AG20443 (cell line): ENCODE results near the gene CFAP300.
A peak's percentile ranks its signal among the peaks of the same experiment; 100 is the strongest.

Source experiments
- DNase-seq: peaks from one replicate; pipeline ENCODE4 v3.0.0; 2012; ENCODE audit warnings: low spot score, mixed read lengths

The CFAP300 gene

GRCh38 chr11:102073253-102073652 lies 26.0 kb downstream of the CFAP300 start:
- no peak for DNase-seq

DNA sequence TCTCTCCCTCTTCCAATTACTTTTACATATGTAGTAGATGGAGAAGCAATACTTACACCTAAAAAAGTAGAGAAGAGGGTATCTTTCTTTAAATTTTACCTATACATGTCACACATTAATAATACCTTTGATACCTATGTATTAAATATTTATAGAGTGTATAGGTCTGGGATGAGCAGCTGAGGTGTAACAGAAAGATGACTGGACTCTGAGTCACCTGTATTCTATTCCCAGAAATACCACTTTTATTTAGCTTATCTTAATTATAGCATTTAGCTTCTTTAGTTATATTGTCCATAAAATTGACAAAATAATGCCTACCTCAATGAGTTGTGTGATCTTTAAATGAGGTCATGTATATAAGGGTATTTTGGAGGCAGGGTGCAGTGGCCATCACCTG lies 32.4 kb downstream of the CFAP300 start:
- DNase-seq = no peak

DNA sequence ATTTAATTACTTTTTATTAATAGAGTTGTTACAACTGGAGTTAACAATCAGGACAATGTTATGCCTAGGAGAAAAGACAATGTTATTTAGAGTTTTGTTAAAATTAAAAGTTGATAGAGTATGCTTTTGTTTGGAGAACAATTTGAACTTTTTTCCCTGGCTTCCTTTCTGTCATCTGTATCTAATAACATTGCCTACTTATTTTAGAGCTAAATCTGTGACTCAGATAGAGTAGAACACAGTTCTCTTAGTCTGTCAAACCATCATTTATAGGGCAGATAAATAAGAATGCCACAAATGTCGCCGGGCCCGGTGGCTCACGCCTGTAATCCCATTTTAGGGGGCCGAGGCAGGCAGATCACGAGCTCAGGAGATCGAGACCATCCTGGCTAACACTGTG lies 34.1 kb downstream of the CFAP300 start:
- peak; percentile 33 for DNase-seq

- DNase-seq = no peak
Measured at GRCh38 chr11:102085864-102086551, 38.8 kb downstream of the CFAP300 start.

DNA sequence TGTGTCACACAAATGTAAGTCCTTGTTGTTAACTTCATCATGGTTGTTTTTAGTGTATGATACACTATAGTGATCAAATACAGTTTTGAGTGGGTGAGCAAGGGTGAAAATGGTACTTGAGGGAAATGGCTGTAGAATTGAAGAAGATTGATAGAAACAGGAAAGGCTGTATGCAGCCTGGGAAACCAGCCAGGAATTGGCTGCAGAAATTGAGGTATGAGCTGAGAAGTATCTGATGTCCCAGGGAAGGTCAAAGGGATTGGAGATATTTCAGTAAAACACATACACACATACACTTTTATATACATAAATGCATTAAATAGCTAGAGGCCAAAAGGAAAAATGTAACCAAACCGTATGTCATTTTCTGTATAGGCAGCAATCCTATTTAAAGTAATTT lies 49.9 kb downstream of the CFAP300 start:
- DNase-seq = no peak

GRCh38 chr11:102099755-102100154 lies 52.5 kb downstream of the CFAP300 start:
- DNase-seq = no peak

GRCh38 chr11:102108734-102109440 lies 61.6 kb downstream of the CFAP300 start:
- DNase-seq = no peak

DNA sequence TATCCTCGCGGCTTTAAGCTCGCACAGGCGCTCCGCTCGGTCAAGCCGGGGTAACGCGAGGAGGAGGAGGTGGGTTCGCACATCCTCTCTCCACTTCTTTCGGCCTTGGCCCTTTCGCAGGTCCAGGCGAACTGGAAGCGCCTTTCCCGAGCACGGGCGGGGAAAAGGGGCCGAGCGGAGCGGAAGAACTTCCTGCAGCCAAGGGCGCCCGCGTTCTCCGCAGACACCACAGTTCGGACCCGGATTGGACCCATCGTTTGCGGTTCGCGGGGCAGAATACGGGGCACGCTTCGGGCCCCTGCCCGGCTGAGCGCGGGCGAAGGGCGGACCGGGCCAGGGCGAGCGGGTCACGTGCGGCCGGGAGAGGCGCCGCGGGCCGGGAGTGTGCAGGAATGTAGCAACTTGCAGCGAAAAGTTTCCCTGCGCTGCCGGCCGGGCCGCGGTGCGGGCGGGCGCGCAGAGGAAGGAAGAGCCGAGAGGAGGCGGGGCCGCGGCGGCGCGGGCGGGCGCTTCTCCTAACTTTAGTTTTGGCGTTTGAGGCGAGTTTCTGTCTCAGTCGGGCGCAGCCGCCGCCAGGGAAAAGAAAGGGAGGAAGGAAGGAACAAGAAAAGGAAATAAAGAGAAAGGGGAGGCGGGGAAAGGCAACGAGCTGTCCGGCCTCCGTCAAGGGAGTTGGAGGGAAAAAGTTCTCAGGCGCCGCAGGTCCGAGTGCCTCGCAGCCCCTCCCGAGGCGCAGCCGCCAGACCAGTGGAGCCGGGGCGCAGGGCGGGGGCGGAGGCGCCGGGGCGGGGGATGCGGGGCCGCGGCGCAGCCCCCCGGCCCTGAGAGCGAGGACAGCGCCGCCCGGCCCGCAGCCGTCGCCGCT lies 62.9 kb downstream of the CFAP300 start, which contains the start of gene YAP1:
Gene YAP1 (plus strand): TSS at position 552 of the 865 bp plus-strand sequence. CDS start 402 bp downstream, outside the sequence.
- peak; percentile 94 for DNase-seq

DNA sequence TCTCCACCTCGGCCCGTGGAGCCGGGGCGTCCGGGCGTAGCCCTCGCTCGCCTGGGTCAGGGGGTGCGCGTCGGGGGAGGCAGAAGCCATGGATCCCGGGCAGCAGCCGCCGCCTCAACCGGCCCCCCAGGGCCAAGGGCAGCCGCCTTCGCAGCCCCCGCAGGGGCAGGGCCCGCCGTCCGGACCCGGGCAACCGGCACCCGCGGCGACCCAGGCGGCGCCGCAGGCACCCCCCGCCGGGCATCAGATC lies 63.4 kb downstream of the CFAP300 start:
- peak; percentile 43 for DNase-seq

DNA sequence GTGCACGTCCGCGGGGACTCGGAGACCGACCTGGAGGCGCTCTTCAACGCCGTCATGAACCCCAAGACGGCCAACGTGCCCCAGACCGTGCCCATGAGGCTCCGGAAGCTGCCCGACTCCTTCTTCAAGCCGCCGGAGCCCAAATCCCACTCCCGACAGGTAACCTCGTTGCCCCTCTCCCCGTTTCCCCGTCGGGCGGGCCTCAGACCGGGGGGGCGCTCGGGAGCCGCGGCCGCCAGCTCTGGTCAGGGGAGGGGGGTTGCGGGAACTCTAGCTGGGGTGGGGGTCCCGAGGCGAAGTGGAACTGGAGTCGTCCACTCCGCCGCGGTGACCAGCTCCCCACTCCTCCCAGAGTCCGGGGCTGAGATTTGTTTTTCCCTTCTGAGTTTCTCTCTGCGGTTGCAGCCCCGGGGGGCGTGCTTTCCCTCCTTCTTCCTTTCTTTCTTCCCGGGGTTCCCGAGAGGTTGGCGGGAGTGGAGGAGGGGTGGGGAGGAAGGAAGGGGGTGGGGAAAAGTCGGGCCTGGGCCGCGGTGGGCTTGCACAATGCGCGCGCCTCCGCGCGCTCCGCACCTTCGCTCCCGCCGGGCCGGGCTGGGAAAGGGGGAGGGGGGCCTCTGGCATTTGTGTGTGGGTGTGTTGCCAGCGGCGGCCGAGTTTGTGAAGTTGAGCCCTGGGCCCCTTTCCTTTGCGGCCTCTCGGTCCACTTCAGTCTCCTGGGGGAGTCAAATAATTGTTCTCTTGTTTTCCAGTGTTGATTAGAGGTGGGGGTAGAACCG lies 64.0 kb downstream of the CFAP300 start:
- peak; percentile 85 for DNase-seq

DNA sequence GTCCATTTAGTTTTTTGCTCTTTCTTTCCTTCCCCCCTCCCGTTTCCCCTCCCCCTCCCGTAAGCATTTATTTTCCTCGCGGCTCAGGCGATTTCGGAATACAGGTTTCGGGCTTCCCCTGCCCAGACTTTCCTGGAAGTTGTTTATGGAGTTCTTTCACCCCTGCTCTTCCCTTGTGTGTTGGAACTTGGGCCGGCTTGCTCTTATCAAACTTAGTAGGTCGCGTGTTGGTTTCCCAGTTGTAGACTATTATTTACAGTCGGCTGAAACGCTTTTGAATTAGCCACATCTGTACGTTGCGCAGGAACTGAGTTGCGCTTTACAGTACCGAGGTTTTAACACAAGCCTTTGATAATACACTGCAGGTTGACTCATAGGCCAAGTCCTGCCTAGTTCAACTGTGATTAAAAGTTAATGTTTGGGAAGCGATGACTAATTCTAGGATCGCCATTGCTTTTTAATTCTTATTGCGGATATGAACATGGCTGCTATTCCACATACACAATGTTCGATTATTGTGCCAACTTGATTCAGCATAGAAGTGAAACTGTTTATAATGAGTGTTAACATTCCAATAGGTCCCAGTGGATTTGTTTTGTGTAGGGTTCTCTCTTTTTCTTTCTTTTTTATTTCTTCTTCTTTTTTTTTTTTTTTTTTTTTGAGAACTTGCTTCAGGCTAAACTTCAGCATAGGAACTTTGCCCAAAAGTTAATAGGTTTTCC lies 64.7 kb downstream of the CFAP300 start:
- peak; percentile 52 for DNase-seq

GRCh38 chr11:102112509-102112821 lies 65.2 kb downstream of the CFAP300 start:
- DNase-seq = no peak

DNA sequence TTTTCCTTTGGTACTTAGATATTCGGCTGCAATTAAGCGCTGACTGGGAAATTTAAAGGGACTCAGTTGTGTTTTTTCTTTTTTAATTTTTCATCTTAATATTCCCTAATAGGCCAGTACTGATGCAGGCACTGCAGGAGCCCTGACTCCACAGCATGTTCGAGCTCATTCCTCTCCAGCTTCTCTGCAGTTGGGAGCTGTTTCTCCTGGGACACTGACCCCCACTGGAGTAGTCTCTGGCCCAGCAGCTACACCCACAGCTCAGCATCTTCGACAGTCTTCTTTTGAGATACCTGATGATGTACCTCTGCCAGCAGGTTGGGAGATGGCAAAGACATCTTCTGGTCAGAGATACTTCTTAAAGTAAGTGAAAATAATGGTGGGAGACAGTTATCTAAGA lies 66.8 kb downstream of the CFAP300 start:
- DNase-seq = no peak

DNA sequence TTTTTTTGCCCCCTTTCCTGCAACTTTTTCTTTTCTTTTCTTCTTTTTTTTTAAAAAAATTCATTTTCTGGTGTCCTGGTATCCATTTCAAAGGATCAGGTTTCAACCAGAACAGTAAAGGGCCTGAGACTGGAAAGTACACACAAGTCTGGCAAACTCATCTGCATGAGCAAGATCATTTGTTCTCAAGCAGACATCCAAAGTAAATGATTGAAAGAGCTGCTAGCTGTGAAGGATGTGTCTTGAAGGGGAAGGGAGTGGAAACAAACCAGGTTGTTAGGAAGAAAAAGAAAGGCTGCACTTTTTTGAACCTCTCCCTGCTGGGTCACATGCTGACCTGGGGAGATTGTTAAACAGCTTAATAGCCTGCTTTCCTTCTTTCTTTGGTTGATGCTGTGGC lies 68.3 kb downstream of the CFAP300 start:
- DNase-seq = no peak

DNA sequence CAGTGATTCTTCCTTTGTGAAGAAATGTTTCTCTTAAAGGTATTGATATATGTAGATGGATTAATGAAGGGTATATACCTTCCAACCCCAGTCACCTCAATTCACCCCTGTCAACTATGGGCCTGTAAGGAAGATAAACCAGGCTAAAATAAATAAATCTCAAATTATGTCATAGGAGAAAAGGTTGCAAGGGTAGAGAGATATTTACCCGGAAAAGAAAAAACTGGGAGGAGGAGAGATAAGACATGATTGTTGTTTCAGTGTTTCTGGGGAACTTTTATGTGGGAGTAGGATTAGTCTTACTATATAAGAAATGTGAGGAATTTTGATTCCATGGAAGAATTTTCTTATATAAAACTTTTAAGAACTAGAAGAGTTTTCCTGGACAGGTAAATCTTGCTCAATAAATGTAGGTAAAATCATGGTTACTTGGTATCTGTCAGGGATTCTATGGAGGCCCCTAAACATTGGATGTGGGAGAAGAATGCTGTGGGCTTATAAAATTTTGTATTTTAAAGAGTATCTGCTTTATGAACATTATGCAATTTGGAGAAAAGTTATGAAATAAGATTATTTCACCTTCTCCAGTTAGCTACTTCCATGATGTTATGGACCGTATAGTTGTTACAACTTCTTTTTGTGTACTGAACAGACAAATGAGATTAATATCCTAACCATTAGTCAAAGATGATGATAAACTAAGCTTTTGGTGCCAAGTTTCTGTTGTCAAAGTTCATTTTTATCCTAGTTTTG lies 69.4 kb downstream of the CFAP300 start:
- DNase-seq = no peak

DNA sequence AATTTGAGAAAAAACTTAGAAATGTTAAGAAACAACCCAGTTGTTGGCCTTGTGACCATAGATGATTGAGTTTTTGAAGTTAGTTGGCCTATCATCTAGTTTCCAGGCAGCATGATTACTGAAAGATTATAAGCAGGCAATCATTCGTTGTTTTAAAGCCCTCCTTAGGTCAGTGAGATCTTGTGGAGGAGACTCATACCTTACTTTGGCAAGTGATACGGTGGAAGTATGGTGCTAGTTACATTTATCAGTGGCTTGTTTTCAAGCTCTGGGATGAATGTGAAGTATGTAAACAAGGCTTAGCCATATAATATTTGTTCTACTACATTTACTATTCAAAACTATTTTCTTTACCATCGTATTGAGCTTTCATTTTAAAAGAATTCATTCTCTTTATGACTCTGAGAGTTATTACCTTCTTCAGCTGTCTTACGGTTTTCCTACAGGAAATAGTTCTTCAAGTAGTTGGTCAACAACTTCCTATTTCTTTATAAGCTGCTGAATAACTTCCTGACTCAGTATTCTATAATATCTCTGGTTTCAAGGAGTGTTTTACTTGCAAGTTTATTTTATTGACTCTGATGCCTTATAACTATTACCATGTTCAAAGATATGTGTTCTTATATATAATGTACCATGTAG lies 70.4 kb downstream of the CFAP300 start:
- no peak for DNase-seq

GRCh38 chr11:102118937-102119336 lies 71.7 kb downstream of the CFAP300 start:
- no peak for DNase-seq

- peak; percentile 18 for DNase-seq
Measured at GRCh38 chr11:102119997-102120396, 72.8 kb downstream of the CFAP300 start.

DNA sequence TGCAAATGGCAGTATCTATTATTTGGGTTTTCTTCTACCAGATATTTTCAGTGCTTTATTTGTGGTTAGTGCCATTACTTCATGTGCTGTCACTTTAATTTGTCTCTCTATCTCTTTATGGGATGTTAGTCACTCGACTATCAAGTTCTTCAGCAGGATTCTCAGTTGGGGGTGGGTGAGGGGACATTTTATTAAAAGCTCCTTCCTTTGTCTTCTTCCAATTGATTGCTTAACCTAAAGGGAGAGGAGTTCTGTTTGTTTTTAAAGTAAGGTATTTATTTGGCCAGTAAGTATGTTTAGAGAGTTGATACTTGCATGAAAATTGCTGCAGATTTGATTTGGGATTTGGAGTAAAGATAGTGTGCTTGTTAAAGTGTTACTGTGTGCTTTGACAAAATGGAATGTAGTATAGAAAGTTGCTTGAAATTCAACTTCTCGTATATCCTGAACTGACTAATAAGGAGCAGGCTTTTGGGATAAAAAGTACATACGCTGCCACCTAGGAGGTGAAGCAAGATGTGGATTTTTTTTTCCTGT lies 73.3 kb downstream of the CFAP300 start:
- no peak for DNase-seq

GRCh38 chr11:102121329-102121728 lies 74.1 kb downstream of the CFAP300 start:
- DNase-seq = no peak
